Ovary (tissue), 3 donors: ENCODE results near the gene HERPUD1.

ENCODE experiments used
- EP300 ChIP-seq: sonication (generic); formaldehyde crosslinking; IDR thresholded peaks from one replicate; pipeline ENCODE4 v1.6.1; 2017; ENCODE audit warnings: antibody characterized with exemption
- TF ChIP-seq, protein P1 (sequence below), 3 donors: fragments of 450-650 bp in 2 of 3; fragments of 200-600 bp in 1 of 3; IDR thresholded peaks; one replicate each; pipeline versions ENCODE4 v1.5.1 to v1.8.0; 2016 to 2022; ENCODE audit warnings: antibody characterized with exemption in 3 of 3, mild to moderate bottlenecking in 1 of 3
- donor health status: DM: no; HTN: no; CAD: no.

DNA sequence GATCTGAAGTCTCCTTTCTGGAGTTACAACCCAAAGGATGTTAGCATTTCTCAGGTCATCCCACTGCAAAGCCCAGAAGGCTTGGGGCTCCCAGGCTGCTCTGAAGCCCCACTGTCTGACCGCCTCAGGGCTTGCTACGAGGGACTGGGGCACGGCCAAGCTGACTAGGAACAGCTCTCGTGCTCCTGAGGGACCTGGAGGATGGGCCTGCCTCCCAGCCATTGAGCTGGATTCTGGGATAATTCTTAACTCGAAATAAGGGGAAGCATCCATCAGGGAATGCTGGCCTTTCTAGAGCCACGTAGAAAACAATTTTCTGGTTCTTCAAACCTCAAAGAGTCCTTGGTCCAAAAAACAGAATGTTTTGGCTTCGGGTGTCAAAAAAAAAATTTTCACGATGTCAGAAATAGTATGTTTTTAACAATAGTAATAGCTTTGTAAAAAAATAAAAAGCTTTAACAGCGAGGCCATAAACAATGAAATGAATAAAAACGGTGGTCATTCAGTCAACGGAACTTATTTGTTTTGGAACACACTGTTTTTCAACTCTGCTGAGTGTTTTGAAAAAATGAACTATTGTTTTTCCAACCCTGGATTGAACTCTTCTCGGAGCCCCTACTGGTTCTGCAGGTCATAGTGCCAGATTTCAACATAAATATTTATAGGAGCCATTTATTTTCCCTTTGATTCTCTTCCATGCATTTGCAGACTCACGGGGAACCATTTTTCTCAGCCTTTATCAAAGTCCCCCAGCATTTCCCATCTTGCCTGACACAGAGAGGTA lies 16.4 kb upstream of the HERPUD1 start:
- TF ChIP-seq, protein P1, sequence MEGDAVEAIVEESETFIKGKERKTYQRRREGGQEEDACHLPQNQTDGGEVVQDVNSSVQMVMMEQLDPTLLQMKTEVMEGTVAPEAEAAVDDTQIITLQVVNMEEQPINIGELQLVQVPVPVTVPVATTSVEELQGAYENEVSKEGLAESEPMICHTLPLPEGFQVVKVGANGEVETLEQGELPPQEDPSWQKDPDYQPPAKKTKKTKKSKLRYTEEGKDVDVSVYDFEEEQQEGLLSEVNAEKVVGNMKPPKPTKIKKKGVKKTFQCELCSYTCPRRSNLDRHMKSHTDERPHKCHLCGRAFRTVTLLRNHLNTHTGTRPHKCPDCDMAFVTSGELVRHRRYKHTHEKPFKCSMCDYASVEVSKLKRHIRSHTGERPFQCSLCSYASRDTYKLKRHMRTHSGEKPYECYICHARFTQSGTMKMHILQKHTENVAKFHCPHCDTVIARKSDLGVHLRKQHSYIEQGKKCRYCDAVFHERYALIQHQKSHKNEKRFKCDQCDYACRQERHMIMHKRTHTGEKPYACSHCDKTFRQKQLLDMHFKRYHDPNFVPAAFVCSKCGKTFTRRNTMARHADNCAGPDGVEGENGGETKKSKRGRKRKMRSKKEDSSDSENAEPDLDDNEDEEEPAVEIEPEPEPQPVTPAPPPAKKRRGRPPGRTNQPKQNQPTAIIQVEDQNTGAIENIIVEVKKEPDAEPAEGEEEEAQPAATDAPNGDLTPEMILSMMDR (IDR thresholded peaks at IDR 0.05) = peak in 1 of 3 donors; percentile 14
- no peak for TF ChIP-seq EP300
